Measurements from ENCODE around the gene MKNK1. TPM values are rescaled to one million over a fixed set of nuclear protein-coding genes. Genes with fewer than 3 reads are reported as not detected.

MKNK1 gene
- total RNA-seq, 1 experiment from 2014 or later: 40.1 TPM

DNA sequence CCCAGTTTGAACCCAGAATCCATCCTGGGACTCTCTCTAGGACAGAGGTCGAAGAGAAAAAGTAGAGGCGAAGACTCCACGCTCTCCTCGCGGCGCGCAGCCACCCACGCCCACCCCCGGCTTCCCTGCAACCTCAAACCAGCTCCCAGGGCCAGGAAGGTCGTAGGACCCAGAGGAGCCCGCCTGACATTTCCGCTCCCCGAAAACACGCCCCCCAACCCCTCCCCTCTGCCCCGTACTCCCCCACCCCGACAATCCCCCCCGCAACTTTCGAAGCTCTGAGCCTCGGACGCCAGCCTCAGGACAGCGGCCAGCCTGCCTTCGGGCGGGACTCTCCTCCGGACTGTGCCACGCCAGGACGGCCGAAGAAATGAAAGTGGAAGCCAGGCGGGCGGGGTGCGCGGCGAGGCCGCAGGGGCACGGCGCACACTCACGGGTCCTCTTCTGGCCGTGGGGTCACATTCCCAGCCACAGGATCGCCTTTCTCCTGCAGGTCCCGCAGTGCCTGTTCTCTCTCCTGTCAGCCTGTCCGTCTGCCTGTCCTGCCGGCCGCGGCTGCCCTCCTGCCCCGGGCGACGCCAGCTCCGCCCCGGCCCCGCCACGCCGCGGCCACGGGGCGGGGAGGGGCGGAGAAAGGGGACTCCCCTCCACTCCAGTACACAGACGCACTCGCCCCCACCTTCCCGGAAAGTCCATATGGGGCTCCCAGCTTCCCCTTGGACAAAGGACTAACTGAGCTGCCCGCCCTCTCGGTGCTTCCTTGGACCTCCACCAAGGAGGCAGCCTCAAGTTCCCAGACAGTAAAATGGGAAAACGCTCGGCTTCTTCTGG, 12.4 kb upstream of the MKNK1 start, which contains the start of gene MOB3C:
Gene MOB3C, minus strand, starts transcription at position 535 of the 831 bp plus-strand sequence. CDS start 3,490 bp downstream, outside the sequence.
- Histone ChIP-seq H3K9me3 (ENCODE audit: control insufficient read depth, insufficient read depth, low read depth, low read length) (no peaks in the 10 kb centered on the region), H3K27ac (ENCODE audit: low read length) (peak within 1 kb of the TSS; percentile 80), H3K27me3 (ENCODE audit: control insufficient read depth, insufficient read depth, low read length) (no peaks in the 10 kb centered on the region), H3K4me3 (ENCODE audit: low read depth in 2 of 2, low read length in 2 of 2) (peak within 1 kb of the TSS; percentile 58 to 72), H3K4me1 (ENCODE audit: control insufficient read depth, insufficient read depth, low read length) (peaks cover 14% of the 10 kb centered on the region), H3K36me3 (ENCODE audit: control insufficient read depth, insufficient read depth, low read length) (no peaks in the 10 kb centered on the region)
- TF ChIP-seq SIN3A (IDR thresholded peaks at IDR 0.05; ENCODE audit: borderline replicate concordance, insufficient read depth, low read depth, low read length): 0 out of 2 replicates have a peak, but pooled peaks have one; percentile 79
- TF ChIP-seq, protein P1, sequence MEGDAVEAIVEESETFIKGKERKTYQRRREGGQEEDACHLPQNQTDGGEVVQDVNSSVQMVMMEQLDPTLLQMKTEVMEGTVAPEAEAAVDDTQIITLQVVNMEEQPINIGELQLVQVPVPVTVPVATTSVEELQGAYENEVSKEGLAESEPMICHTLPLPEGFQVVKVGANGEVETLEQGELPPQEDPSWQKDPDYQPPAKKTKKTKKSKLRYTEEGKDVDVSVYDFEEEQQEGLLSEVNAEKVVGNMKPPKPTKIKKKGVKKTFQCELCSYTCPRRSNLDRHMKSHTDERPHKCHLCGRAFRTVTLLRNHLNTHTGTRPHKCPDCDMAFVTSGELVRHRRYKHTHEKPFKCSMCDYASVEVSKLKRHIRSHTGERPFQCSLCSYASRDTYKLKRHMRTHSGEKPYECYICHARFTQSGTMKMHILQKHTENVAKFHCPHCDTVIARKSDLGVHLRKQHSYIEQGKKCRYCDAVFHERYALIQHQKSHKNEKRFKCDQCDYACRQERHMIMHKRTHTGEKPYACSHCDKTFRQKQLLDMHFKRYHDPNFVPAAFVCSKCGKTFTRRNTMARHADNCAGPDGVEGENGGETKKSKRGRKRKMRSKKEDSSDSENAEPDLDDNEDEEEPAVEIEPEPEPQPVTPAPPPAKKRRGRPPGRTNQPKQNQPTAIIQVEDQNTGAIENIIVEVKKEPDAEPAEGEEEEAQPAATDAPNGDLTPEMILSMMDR (IDR thresholded peaks at IDR 0.05): no peak
- TF ChIP-seq TCF7L2 (IDR thresholded peaks at IDR 0.05; ENCODE audit: low read depth, low read length): no peak
- TF ChIP-seq POLR2AphosphoS5 (IDR thresholded peaks at IDR 0.05; ENCODE audit: low read depth, low read length): peak; percentile 39; the same call in 1 of the 2 replicates
- TF ChIP-seq, protein P2, sequence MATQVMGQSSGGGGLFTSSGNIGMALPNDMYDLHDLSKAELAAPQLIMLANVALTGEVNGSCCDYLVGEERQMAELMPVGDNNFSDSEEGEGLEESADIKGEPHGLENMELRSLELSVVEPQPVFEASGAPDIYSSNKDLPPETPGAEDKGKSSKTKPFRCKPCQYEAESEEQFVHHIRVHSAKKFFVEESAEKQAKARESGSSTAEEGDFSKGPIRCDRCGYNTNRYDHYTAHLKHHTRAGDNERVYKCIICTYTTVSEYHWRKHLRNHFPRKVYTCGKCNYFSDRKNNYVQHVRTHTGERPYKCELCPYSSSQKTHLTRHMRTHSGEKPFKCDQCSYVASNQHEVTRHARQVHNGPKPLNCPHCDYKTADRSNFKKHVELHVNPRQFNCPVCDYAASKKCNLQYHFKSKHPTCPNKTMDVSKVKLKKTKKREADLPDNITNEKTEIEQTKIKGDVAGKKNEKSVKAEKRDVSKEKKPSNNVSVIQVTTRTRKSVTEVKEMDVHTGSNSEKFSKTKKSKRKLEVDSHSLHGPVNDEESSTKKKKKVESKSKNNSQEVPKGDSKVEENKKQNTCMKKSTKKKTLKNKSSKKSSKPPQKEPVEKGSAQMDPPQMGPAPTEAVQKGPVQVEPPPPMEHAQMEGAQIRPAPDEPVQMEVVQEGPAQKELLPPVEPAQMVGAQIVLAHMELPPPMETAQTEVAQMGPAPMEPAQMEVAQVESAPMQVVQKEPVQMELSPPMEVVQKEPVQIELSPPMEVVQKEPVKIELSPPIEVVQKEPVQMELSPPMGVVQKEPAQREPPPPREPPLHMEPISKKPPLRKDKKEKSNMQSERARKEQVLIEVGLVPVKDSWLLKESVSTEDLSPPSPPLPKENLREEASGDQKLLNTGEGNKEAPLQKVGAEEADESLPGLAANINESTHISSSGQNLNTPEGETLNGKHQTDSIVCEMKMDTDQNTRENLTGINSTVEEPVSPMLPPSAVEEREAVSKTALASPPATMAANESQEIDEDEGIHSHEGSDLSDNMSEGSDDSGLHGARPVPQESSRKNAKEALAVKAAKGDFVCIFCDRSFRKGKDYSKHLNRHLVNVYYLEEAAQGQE (IDR thresholded peaks at IDR 0.05; ENCODE audit: insufficient read depth in 1 of 2, low read depth in 2 of 2, low read length in 1 of 2): no peak
- DNase-seq (ENCODE audit: low read depth, low spot score) (no peak), ATAC-seq (peak; percentile 93)
- no TSS peak for BruUV-seq (replicated peaks)
- in situ Hi-C loops (cut with HindIII; ENCODE audit: low pct_unique_long_range_greater_than_20kb, low sequenced_read_pairs): no loop called here
- POLR2A ChIA-PET: interaction anchor here (0.6 to 2.4 kb wide), 2 partner anchors 13 to 515 kb away, joined by 3 to 14 read pairs; partner anchors contain the start of gene MKNK1
- intact Hi-C loops (cut with micrococcal nuclease; ENCODE audit: unreplicated experiment): no loop called here
- CTCF ChIA-PET: interaction anchor here (1.0 kb wide), 1 partner anchor 71 kb away, joined by 3 read pairs; no protein-coding TSS in a partner anchor

GRCh38 chr1:46615735-46616134, 11.7 kb upstream of the MKNK1 start:
- peaks cover 14% of the 10 kb centered on the region for H3K4me1 ChIP-seq (ENCODE audit: control insufficient read depth, insufficient read depth, low read length)
- in situ Hi-C loops (cut with HindIII; ENCODE audit: low pct_unique_long_range_greater_than_20kb, low sequenced_read_pairs): no loop called here
- no peak; the same call in 1 of the 2 replicates for ATAC-seq

More at GRCh38 chr1:46615735-46616134, 11.7 kb upstream of the MKNK1 start:
- Histone ChIP-seq H3K9me3 (ENCODE audit: control insufficient read depth, insufficient read depth, low read depth, low read length) (no peaks in the 10 kb centered on the region), H3K27me3 (ENCODE audit: control insufficient read depth, insufficient read depth, low read length) (no peaks in the 10 kb centered on the region), H3K36me3 (ENCODE audit: control insufficient read depth, insufficient read depth, low read length) (no peaks in the 10 kb centered on the region), H3K4me3 (ENCODE audit: low read depth in 2 of 2, low read length in 2 of 2) (peak overlapping the region; percentile 58 to 72), H3K27ac (ENCODE audit: low read length) (peak overlapping the region; percentile 18)
- BruUV-seq (replicated peaks): no TSS peak
- ChIA-PET CTCF (interaction anchor here (0.6 kb wide), 1 partner anchor 83 kb away, joined by 3 read pairs; no protein-coding TSS in a partner anchor), POLR2A (interaction anchor here (0.6 to 2.4 kb wide), 2 partner anchors 12 to 1361 kb away, joined by 9 to 14 read pairs; partner anchors contain the start of gene MKNK1)
- intact Hi-C loops (cut with micrococcal nuclease; ENCODE audit: unreplicated experiment): no loop called here
- no peak for DNase-seq (ENCODE audit: low read depth, low spot score)
- TF ChIP-seq POLR2AphosphoS5 (IDR thresholded peaks at IDR 0.05; ENCODE audit: low read depth, low read length) (no peak), TCF7L2 (IDR thresholded peaks at IDR 0.05; ENCODE audit: low read depth, low read length) (no peak), SIN3A (IDR thresholded peaks at IDR 0.05; ENCODE audit: borderline replicate concordance, insufficient read depth, low read depth, low read length) (no peak)
- TF ChIP-seq, protein P1 (IDR thresholded peaks at IDR 0.05): no peak
- TF ChIP-seq, protein P2 (IDR thresholded peaks at IDR 0.05; ENCODE audit: insufficient read depth in 1 of 2, low read depth in 2 of 2, low read length in 1 of 2): no peak
